Measurements from ENCODE around the gene VOPP1. TPM values are rescaled to one million over a fixed set of nuclear protein-coding genes. Genes with fewer than 3 reads are reported as not detected.
A peak's percentile ranks its signal among the peaks of the same experiment; 100 is the strongest.
"Not testable (repeated sequence)": the region's sequence is repeated elsewhere in the genome, so short reads cannot be mapped to it uniquely, and the experiment has no call there.

Gene VOPP1, protein sequence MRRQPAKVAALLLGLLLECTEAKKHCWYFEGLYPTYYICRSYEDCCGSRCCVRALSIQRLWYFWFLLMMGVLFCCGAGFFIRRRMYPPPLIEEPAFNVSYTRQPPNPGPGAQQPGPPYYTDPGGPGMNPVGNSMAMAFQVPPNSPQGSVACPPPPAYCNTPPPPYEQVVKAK
- total RNA-seq, result 10 to 100 TPM; 91.0 to 98.7 TPM
- 10 to 100 TPM; 43.0 to 90.4 TPM for polyA plus RNA-seq

DNA sequence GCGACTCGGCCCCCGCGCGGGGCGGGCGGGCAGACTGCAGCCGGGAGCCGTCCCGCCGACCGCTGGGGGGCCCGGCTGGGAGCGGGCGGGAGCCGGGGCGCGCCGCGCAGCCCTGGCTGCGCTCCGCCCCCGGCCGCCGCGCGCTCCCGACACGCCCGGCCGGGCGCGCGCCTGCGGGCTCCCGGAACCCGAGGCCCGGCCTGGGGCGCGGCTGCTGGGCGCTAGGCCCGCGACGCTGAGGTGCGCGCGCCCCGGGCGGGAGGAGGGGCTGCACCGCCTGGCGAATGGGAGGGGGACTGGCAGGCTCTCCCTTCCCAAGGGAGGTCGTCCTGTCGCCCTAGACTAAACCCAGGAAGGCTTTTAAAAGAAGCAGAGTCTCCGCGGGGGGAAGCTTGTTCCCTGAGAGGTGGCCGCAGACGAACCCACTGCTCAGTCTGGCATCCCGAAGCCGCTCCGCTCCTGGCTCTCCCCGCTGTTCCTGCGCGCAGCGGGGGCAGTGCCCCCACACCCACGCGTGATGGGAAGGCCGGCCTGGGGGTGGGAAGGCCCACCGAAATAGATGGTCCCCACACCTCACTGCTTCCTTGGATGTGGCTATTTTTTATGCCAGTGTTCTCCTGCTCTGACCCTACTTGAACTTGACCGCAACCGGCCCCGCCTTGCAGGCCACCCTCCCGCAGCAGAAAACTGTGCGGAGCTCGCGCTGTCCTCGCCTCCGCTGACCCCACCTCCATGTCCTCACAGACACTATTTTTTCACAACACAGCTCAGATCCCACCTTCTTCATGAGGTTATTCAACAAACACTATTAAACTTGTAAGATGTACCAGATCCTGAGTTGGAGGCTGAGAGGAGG is at the start of gene VOPP1:
TSS of gene VOPP1 (minus strand) at position 125 of the 856 bp plus-strand sequence. CDS start 178 bp downstream, outside the sequence.
- H3K4me3 ChIP-seq (ENCODE audit: low read length in 2 of 2), result peak within 1 kb of the TSS; percentile 63 to 80
- Mint-ChIP-seq H3K4me1 (peaks cover 44 to 72% (median 56%) of the 10 kb centered on the region in 4 donors), H3K27ac (peak within 1 kb of the TSS; percentile 93 to 99 (median 97)), H3K4me3 (peak within 1 kb of the TSS; percentile 93 to 98 (median 96)), H3K9me3 (peaks cover 0 to 2% (median 0%) of the 10 kb centered on the region in 8 donors), H3K27me3 (no peaks in the 10 kb centered on the region), H3K36me3 (peaks cover 0 to 18% of the 10 kb centered on the region in 2 donors)
- no peaks in the 10 kb centered on the region for H3K27me3 ChIP-seq (ENCODE audit: insufficient read depth, low read length)
- ChIA-PET CTCF (ENCODE audit: partially characterized antibody) (interaction anchor here (0.7 to 6.9 kb wide), 10 partner anchors 9 to 103 kb away, joined by 3 to 29 read pairs (median 5); no protein-coding TSS in a partner anchor), POLR2A (ENCODE audit: partially characterized antibody) (interaction anchor here (0.7 to 8.7 kb wide), 21 partner anchors 8 to 813 kb away, joined by 3 to 95 read pairs (median 7); partner anchors contain the start of genes CHCHD2, LANCL2 and SEC61G)
- peak in 4 of 5 donors; percentile 62 to 78 (median 69) for DNase-seq
- intact Hi-C loops (cut with micrococcal nuclease), result loop anchor here (2.0 to 10.0 kb wide), 5 partner anchors 20 to 818 kb away; partner anchors contain the start of genes CCT6A, MRPS17, PSPH and SEC61G
- H3K36me3 ChIP-seq (ENCODE audit: insufficient read depth, low read length), result no peaks in the 10 kb centered on the region
- H3K9me3 ChIP-seq (ENCODE audit: control insufficient read depth in 1 of 2, low read length in 2 of 2), result no peaks in the 10 kb centered on the region
- peak within 1 kb of the TSS; percentile 82 for H3K27ac ChIP-seq (ENCODE audit: low read depth, low read length)
- peaks cover 55% of the 10 kb centered on the region for H3K4me1 ChIP-seq (ENCODE audit: insufficient read depth, low read length)

DNA sequence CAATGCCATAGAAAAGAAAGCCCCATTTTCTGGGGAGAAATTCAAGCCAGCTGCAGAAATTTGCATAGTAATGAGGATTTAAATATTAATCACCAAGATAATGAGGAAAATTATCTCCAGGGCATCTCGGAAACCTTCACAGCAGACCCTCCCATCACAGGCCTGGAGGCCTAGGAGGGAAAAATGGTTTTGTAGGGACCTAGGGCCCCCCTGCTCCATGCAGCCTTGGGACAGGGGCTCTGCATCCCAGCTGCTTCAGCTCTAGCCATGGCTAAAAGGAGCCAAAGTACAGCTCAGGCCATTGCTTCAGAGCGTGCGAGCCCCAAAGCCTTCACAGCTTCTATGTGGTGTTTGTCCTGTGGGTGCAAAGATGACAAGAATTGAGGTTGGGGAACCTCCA is 46.6 kb upstream of the VOPP1 start:
- no peaks in the 10 kb centered on the region for H3K36me3 ChIP-seq (ENCODE audit: insufficient read depth, low read length)
- H3K4me3 Mint-ChIP-seq, result no peak overlapping the region
- no peak for DNase-seq
- CTCF ChIA-PET (ENCODE audit: partially characterized antibody), result interaction anchor here (1.6 kb wide), 1 partner anchor 24 kb away, joined by 4 read pairs; no protein-coding TSS in a partner anchor
- H3K27ac ChIP-seq (ENCODE audit: low read depth, low read length), result no peak overlapping the region
- H3K27ac Mint-ChIP-seq, result peak overlapping the region in 1 of 7 donors; percentile 12
- intact Hi-C loops (cut with micrococcal nuclease), result no loop called here
- peaks cover 15 to 17% of the 10 kb centered on the region in 2 donors for H3K27me3 Mint-ChIP-seq
- H3K4me3 ChIP-seq (ENCODE audit: low read length in 2 of 2), result no peak overlapping the region
- POLR2A ChIA-PET (ENCODE audit: partially characterized antibody), result no interaction called here
- H3K9me3 Mint-ChIP-seq, result peaks cover 2 to 23% (median 12%) of the 10 kb centered on the region in 8 donors
- no peaks in the 10 kb centered on the region for H3K9me3 ChIP-seq (ENCODE audit: control insufficient read depth in 1 of 2, low read length in 2 of 2)
- no peaks in the 10 kb centered on the region for H3K4me1 ChIP-seq (ENCODE audit: insufficient read depth, low read length)
- no peaks in the 10 kb centered on the region for H3K27me3 ChIP-seq (ENCODE audit: insufficient read depth, low read length)
- H3K4me1 Mint-ChIP-seq, result no peaks in the 10 kb centered on the region
- peaks cover 0 to 8% of the 10 kb centered on the region in 2 donors for H3K36me3 Mint-ChIP-seq

DNA sequence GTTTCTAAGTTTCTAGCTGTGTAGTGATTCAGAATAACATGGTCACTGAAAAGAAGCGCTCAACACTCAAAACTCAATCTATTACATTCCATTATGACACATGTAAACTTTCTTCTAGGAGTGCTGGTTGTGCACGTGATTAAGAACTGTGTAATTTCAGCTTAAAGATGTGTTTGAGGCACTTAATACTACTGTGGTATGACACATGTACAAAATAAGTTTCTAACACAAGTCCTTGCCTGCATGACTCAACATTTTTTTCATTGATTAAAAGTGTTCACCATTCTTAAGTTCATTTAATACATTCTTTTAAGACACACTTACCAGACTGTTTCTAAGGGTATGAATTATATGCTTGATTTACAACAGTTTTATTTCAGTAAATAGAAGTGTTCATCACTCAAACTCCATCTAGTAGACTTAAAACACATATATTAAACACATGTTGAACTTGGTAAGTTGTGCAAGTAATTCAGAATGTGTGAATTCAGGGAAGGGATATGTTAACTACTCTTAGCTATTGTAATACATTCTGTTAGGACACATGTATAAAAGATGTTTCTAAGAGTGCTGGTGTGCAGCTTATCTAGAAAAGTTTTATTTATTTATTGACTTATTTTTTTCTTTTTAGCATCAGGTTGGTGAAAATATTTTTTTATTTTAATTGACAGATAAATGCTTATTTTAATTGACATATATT is 42.2 kb upstream of the VOPP1 start:
- Mint-ChIP-seq H3K9me3 (peaks cover 2 to 20% (median 12%) of the 10 kb centered on the region in 8 donors), H3K27me3 (peaks cover 12% of the 10 kb centered on the region in 2 donors)
- H3K4me3 ChIP-seq (ENCODE audit: low read length in 2 of 2); H3K27ac Mint-ChIP-seq; H3K4me1 Mint-ChIP-seq; CTCF ChIA-PET (ENCODE audit: partially characterized antibody); H3K27ac ChIP-seq (ENCODE audit: low read depth, low read length); H3K36me3 Mint-ChIP-seq; H3K9me3 ChIP-seq (ENCODE audit: control insufficient read depth in 1 of 2, low read length in 2 of 2); H3K4me1 ChIP-seq (ENCODE audit: insufficient read depth, low read length); POLR2A ChIA-PET (ENCODE audit: partially characterized antibody); intact Hi-C loops (cut with micrococcal nuclease); H3K4me3 Mint-ChIP-seq; H3K36me3 ChIP-seq (ENCODE audit: insufficient read depth, low read length); H3K27me3 ChIP-seq (ENCODE audit: insufficient read depth, low read length); DNase-seq: not testable (repeated sequence)

DNA sequence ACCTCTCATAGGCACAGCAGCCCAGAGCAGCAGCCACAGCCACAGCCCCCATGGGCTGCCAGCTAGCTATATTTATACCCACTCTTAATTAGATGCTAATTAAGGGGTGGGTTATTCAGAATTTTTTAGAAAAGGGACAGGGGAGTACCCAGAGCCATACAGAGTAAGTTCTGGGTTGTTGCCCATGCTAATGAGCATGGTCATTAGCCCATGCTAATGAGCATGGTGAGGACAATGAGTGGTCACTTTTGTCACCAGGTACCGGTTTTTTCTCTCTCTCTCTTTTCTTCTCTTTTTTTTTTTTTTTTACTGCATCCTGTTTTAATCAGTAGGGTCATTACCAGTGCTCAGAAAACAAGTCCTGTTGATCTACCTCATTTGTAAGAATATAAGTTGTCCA is 37.4 kb upstream of the VOPP1 start:
- H3K27me3 Mint-ChIP-seq; H3K27ac ChIP-seq (ENCODE audit: low read depth, low read length); H3K9me3 ChIP-seq (ENCODE audit: control insufficient read depth in 1 of 2, low read length in 2 of 2); POLR2A ChIA-PET (ENCODE audit: partially characterized antibody); intact Hi-C loops (cut with micrococcal nuclease); H3K4me1 ChIP-seq (ENCODE audit: insufficient read depth, low read length); CTCF ChIA-PET (ENCODE audit: partially characterized antibody); H3K36me3 Mint-ChIP-seq; H3K36me3 ChIP-seq (ENCODE audit: insufficient read depth, low read length); H3K4me3 ChIP-seq (ENCODE audit: low read length in 2 of 2); H3K9me3 Mint-ChIP-seq; H3K4me3 Mint-ChIP-seq; H3K27me3 ChIP-seq (ENCODE audit: insufficient read depth, low read length); DNase-seq; H3K4me1 Mint-ChIP-seq: not testable (repeated sequence)
- H3K27ac Mint-ChIP-seq, result peak overlapping the region in 1 of 7 donors; percentile 21

- H3K9me3 ChIP-seq (ENCODE audit: control insufficient read depth in 1 of 2, low read length in 2 of 2); H3K27ac Mint-ChIP-seq; H3K4me3 ChIP-seq (ENCODE audit: low read length in 2 of 2); H3K4me1 Mint-ChIP-seq; H3K9me3 Mint-ChIP-seq; H3K27me3 ChIP-seq (ENCODE audit: insufficient read depth, low read length); H3K4me3 Mint-ChIP-seq; H3K27me3 Mint-ChIP-seq; H3K4me1 ChIP-seq (ENCODE audit: insufficient read depth, low read length); DNase-seq; CTCF ChIA-PET (ENCODE audit: partially characterized antibody); H3K27ac ChIP-seq (ENCODE audit: low read depth, low read length); POLR2A ChIA-PET (ENCODE audit: partially characterized antibody); H3K36me3 ChIP-seq (ENCODE audit: insufficient read depth, low read length); H3K36me3 Mint-ChIP-seq; intact Hi-C loops (cut with micrococcal nuclease): not testable (repeated sequence)
These were observed 33.4 kb upstream of the VOPP1 start for GRCh38 chr7:55605661-55606060.

DNA sequence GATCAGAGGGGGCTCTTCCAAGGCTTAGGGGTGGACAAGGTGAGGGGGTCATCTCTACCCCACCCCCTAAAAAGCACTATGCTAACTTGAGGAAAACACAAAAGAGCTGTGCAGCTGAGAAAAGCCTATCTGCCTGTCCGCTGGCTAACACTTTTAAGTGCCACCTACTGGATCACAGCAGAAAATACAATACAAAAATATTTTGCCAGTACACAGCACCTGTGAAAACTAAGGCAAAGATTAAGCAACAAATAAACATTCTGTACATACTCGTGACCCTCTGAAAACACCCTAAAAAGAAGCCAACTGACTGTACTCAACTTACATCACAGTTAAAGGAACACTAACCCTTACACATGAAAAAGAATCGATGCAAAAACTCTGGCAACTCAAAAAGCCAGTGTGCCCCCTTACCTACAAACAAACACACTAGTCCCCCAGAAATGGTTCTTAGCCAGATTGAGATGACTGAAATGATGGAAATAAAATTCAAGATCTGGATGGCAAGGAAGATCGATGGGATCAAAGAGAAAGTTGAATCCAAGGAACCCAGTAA is 25.7 kb upstream of the VOPP1 start:
- ChIA-PET POLR2A (ENCODE audit: partially characterized antibody) (interaction anchor here (1.1 kb wide), 1 partner anchor 129 kb away, joined by 3 read pairs; no protein-coding TSS in a partner anchor), CTCF (ENCODE audit: partially characterized antibody) (interaction anchor here (0.6 to 4.5 kb wide), 12 partner anchors 64 to 318 kb away, joined by 3 to 47 read pairs (median 4); no protein-coding TSS in a partner anchor)
- peaks cover 7 to 20% (median 11%) of the 10 kb centered on the region in 4 donors for H3K4me1 Mint-ChIP-seq
- not testable (repeated sequence) for H3K27me3 Mint-ChIP-seq; H3K9me3 ChIP-seq (ENCODE audit: control insufficient read depth in 1 of 2, low read length in 2 of 2); H3K4me3 ChIP-seq (ENCODE audit: low read length in 2 of 2); H3K27me3 ChIP-seq (ENCODE audit: insufficient read depth, low read length); H3K36me3 Mint-ChIP-seq; H3K9me3 Mint-ChIP-seq; H3K36me3 ChIP-seq (ENCODE audit: insufficient read depth, low read length); H3K27ac ChIP-seq (ENCODE audit: low read depth, low read length); H3K4me3 Mint-ChIP-seq
- intact Hi-C loops (cut with micrococcal nuclease), result loop anchor here (1.0 kb wide), 3 partner anchors 129 to 318 kb away; no protein-coding TSS in a partner anchor
- peak in 4 of 5 donors; percentile 24 to 40 (median 32) for DNase-seq
- H3K27ac Mint-ChIP-seq, result peak overlapping the region in 1 of 7 donors; percentile 81
- peaks cover 17% of the 10 kb centered on the region for H3K4me1 ChIP-seq (ENCODE audit: insufficient read depth, low read length)

Data from CD4-positive, alpha-beta memory T cell (primary cell).